Endodermal cell (in vitro differentiated cells): ENCODE results near the gene MAVS. TPM values are rescaled to one million over a fixed set of nuclear protein-coding genes. Genes with fewer than 3 reads are reported as not detected.
"Not testable (repeated sequence)": the region's sequence is repeated elsewhere in the genome, so short reads cannot be mapped to it uniquely, and the experiment has no call there.

ENCODE experiments used
- DNase-seq: peaks from one replicate; pipeline ENCODE4 v3.0.0-alpha.2; 2017
- H3K27ac ChIP-seq: 2 replicates; pipeline ENCODE4 v1.5.1; 2013; ENCODE audit warnings: mild to moderate bottlenecking, low read depth, low read length, moderate library complexity
- H3K27me3 ChIP-seq: 2 replicates; pipeline ENCODE4 v1.6.1; 2013; ENCODE audit warnings: mild to moderate bottlenecking, low read length, moderate library complexity; ENCODE audit not compliant: insufficient read depth, control insufficient read depth, poor library complexity, severe bottlenecking
- H3K36me3 ChIP-seq: 2 replicates; pipeline ENCODE4 v1.7.0; 2013; ENCODE audit warnings: mild to moderate bottlenecking, low read length, moderate library complexity; ENCODE audit not compliant: control insufficient read depth, insufficient read depth
- H3K4me1 ChIP-seq: one replicate; pipeline ENCODE4 v1.7.0; 2013; ENCODE audit warnings: low read length; ENCODE audit not compliant: control insufficient read depth, insufficient read depth
- H3K4me3 ChIP-seq: 2 replicates; pipeline ENCODE4 v1.5.1; 2013; ENCODE audit warnings: mild to moderate bottlenecking, low read length, moderate library complexity
- H3K9ac ChIP-seq: 2 replicates; pipeline ENCODE4 v1.6.1; 2013; ENCODE audit warnings: mild to moderate bottlenecking, low read length, moderate library complexity; ENCODE audit not compliant: poor library complexity, severe bottlenecking; ENCODE audit errors: extremely low read depth
- H3K9me3 ChIP-seq: 2 replicates; pipeline ENCODE4 v1.6.1; 2013; ENCODE audit warnings: mild to moderate bottlenecking, low read length, moderate library complexity; ENCODE audit not compliant: control insufficient read depth
- H3K27ac Mint-ChIP-seq: 2 replicates; pipeline ENCODE4 v1.8.0; 2020; ENCODE audit warnings: mixed read lengths
- H3K27me3 Mint-ChIP-seq: 2 replicates; pipeline ENCODE4 v1.8.0; 2021; ENCODE audit warnings: mild to moderate bottlenecking, mixed read lengths; ENCODE audit not compliant: insufficient read depth
- H3K36me3 Mint-ChIP-seq: 2 replicates; pipeline ENCODE4 v1.8.0; 2020; ENCODE audit warnings: low read depth, mixed read lengths
- H3K4me1 Mint-ChIP-seq: 2 replicates; pipeline ENCODE4 v1.8.0; 2020; ENCODE audit warnings: mixed read lengths
- H3K4me3 Mint-ChIP-seq: 2 replicates; pipeline ENCODE4 v1.8.0; 2020; ENCODE audit warnings: mild to moderate bottlenecking, moderate library complexity, mixed read lengths
- H3K9me3 Mint-ChIP-seq: 2 replicates; pipeline ENCODE4 v1.8.0; 2020; ENCODE audit warnings: mild to moderate bottlenecking, mixed read lengths
- CTCF ChIP-seq: fragments of 200-600 bp; sonication (generic); conservative IDR thresholded peaks from 2 replicates; pipeline ENCODE4 v1.5.0; 2021; ENCODE audit warnings: antibody characterized with exemption, mild to moderate bottlenecking
- WGBS, 2 experiments: methylation state at CpG; one replicate each; pipeline versions ENCODE4 v1.1.5 to v1.1.7; 2013; ENCODE audit warnings: missing lambda C conversion rate in 2 of 2, mixed read lengths in 1 of 2; ENCODE audit not compliant: insufficient coverage in 1 of 2, insufficient read length in 1 of 2; 5-methylcytosine and 5-hydroxymethylcytosine counted together
- total RNA-seq, 2 donors: library from RNA; stranded (reverse); fragmentation: NEBNext Ultra II Directional in 1 of 2; extraction: Animal tissue kit (Norgen Biotek cat#: 25700) in 1 of 2; gene quantifications; 2 replicates in 1 of 2; 3 replicates in 1 of 2; pipeline ENCODE4 v1.2.1, GENCODE V29; 2021

Gene MAVS
- total RNA-seq, 2 donors from 2014 or later: 43.1 to 43.2 TPM

GRCh38 chr20:3876000-3876399 lies 29.4 kb downstream of the MAVS start:
- Histone ChIP-seq H3K36me3 (peaks cover 27% of the 10 kb centered on the region), H3K27me3 (no peaks in the 10 kb centered on the region), H3K4me1 (no peaks in the 10 kb centered on the region), H3K4me3 (no peak overlapping the region), H3K9me3 (peaks cover 9% of the 10 kb centered on the region), H3K27ac (no peak overlapping the region), H3K9ac (no peak overlapping the region)
- no peaks in the 10 kb centered on the region for H3K9me3 Mint-ChIP-seq
- H3K4me3 Mint-ChIP-seq: no peak overlapping the region
- no peak for DNase-seq
- H3K27me3 Mint-ChIP-seq: no peaks in the 10 kb centered on the region
- H3K36me3 Mint-ChIP-seq: peaks cover 48% of the 10 kb centered on the region
- no peak overlapping the region for H3K27ac Mint-ChIP-seq
- 88% methylated on average over 1 of the region's 1 CpG; no CpG with 5 or more reads in 1 of the 2 experiments for WGBS, 2 experiments
- no peak for TF ChIP-seq CTCF
- H3K4me1 Mint-ChIP-seq: peaks cover 13% of the 10 kb centered on the region

- Histone ChIP-seq H3K27me3 (no peaks in the 10 kb centered on the region), H3K36me3 (peaks cover 24% of the 10 kb centered on the region), H3K4me1 (no peaks in the 10 kb centered on the region), H3K9ac (no peak overlapping the region), H3K27ac (no peak overlapping the region), H3K9me3 (peaks cover 9% of the 10 kb centered on the region), H3K4me3 (no peak overlapping the region)
- peaks cover 45% of the 10 kb centered on the region for H3K36me3 Mint-ChIP-seq
- TF ChIP-seq CTCF: no peak
- peaks cover 13% of the 10 kb centered on the region for H3K4me1 Mint-ChIP-seq
- H3K27ac Mint-ChIP-seq: no peak overlapping the region
- no peaks in the 10 kb centered on the region for H3K9me3 Mint-ChIP-seq
- no peaks in the 10 kb centered on the region for H3K27me3 Mint-ChIP-seq
- DNase-seq: no peak
- H3K4me3 Mint-ChIP-seq: no peak overlapping the region
Observed at GRCh38 chr20:3876676-3877075, 30.0 kb downstream of the MAVS start.

- WGBS, 2 experiments: 100% methylated on average over 1 to 4 of the region's 4 CpGs
- H3K4me3 Mint-ChIP-seq, H3K27me3 Mint-ChIP-seq: not testable (repeated sequence)
Observed at GRCh38 chr20:3878921-3879274, 32.3 kb downstream of the MAVS start.

GRCh38 chr20:3885715-3886114 lies 39.1 kb downstream of the MAVS start:
- H3K27me3 Mint-ChIP-seq: no peaks in the 10 kb centered on the region
- no peak overlapping the region for H3K9ac ChIP-seq
- peaks cover 11% of the 10 kb centered on the region for H3K4me1 Mint-ChIP-seq
- WGBS, 2 experiments: 97 to 98% methylated on average over 3 of the region's 3 CpGs
- H3K27ac ChIP-seq: no peak overlapping the region
- H3K4me3 Mint-ChIP-seq: no peak overlapping the region
- no peak for TF ChIP-seq CTCF
- H3K4me3 ChIP-seq: no peak overlapping the region
- H3K9me3 ChIP-seq: no peaks in the 10 kb centered on the region
- DNase-seq: no peak
- H3K9me3 Mint-ChIP-seq: no peaks in the 10 kb centered on the region
- no peaks in the 10 kb centered on the region for H3K27me3 ChIP-seq
- no peaks in the 10 kb centered on the region for H3K4me1 ChIP-seq
- no peak overlapping the region for H3K27ac Mint-ChIP-seq
- H3K36me3 ChIP-seq: no peaks in the 10 kb centered on the region
- peaks cover 24% of the 10 kb centered on the region for H3K36me3 Mint-ChIP-seq

More at GRCh38 chr20:3878921-3879274, 32.3 kb downstream of the MAVS start:
- peaks cover 27% of the 10 kb centered on the region for H3K36me3 Mint-ChIP-seq
- DNase-seq, H3K9me3 ChIP-seq, H3K27ac Mint-ChIP-seq, H3K9me3 Mint-ChIP-seq, H3K36me3 ChIP-seq, H3K9ac ChIP-seq, H3K4me3 ChIP-seq, H3K27ac ChIP-seq, H3K27me3 ChIP-seq, H3K4me1 ChIP-seq: not testable (repeated sequence)
- H3K4me1 Mint-ChIP-seq: peaks cover 13% of the 10 kb centered on the region
